H1 (cell line): ENCODE measurements around the gene LAMP1.
"Not testable (repeated sequence)": the region's sequence is repeated elsewhere in the genome, so short reads cannot be mapped to it uniquely, and the experiment has no call there.

Experiments used
- CTCF ChIP-seq, 3 experiments: IDR thresholded peaks; 1 replicate in 2 of 3; 2 replicates in 1 of 3; pipeline versions ENCODE4 v1.5.1 to v1.6.1; 2011; ENCODE audit warnings: low read length in 3 of 3, mild to moderate bottlenecking in 3 of 3, inconsistent platforms in 2 of 3, low read depth in 1 of 3, moderate library complexity in 1 of 3; ENCODE audit not compliant: insufficient read depth in 1 of 3; ENCODE audit errors: control extremely low read depth in 1 of 3
- EZH2 ChIP-seq: fragments of 200-600 bp; sonication (generic); IDR thresholded peaks from 2 replicates; pipeline ENCODE4 v1.7.1; 2012; ENCODE audit warnings: low read depth, mild to moderate bottlenecking, moderate library complexity, low read length, inconsistent platforms; ENCODE audit not compliant: severe bottlenecking
- HDAC6 ChIP-seq: IDR thresholded peaks from one replicate; pipeline ENCODE4 v1.7.1; 2012; ENCODE audit warnings: low read depth, mild to moderate bottlenecking, inconsistent platforms, low read length, moderate library complexity
- POLR2A ChIP-seq, 2 experiments: IDR thresholded peaks; 1 replicate in 1 of 2; 2 replicates in 1 of 2; pipeline ENCODE4 v1.6.1; 2011; ENCODE audit warnings: low read depth in 2 of 2, low read length in 2 of 2, mild to moderate bottlenecking in 2 of 2; ENCODE audit errors: control extremely low read depth in 1 of 2
- POLR2AphosphoS5 ChIP-seq: IDR thresholded peaks from 2 replicates; pipeline ENCODE4 v1.6.1; 2011; ENCODE audit warnings: low read depth, low read length
- SP2 ChIP-seq: IDR thresholded peaks from 2 replicates; pipeline ENCODE4 v1.6.1; 2012; ENCODE audit warnings: mild to moderate bottlenecking, low read length, inconsistent platforms
- TAF1 ChIP-seq: IDR thresholded peaks from 2 replicates; pipeline ENCODE4 v1.6.1; 2011; ENCODE audit warnings: mild to moderate bottlenecking, low read depth, low read length

GRCh38 chr13:113263016-113263415 lies 34.0 kb upstream of the LAMP1 start:
- not testable (repeated sequence) for TF ChIP-seq CTCF (IDR thresholded peaks at IDR 0.05; ENCODE audit: control extremely low read depth in 1 of 3, insufficient read depth in 1 of 3, low read depth in 1 of 3, low read length in 3 of 3); EZH2; POLR2AphosphoS5; TAF1; SP2; HDAC6; POLR2A (IDR thresholded peaks at IDR 0.05; ENCODE audit: control extremely low read depth in 1 of 2, low read depth in 2 of 2, low read length in 2 of 2)
